Uterus (tissue), 4 donors: Measurements from ENCODE around the gene LRP1. TPM values are rescaled to one million over a fixed set of nuclear protein-coding genes. Genes with fewer than 3 reads are reported as not detected.

Experiments used
- DNase-seq, 2 donors: peaks; one replicate each; pipeline ENCODE4 v3.0.0-alpha.2; 2019 to 2020
- H3K27ac ChIP-seq, 2 donors: fragments of 200-600 bp; sonication (generic); 1 replicate in 1 of 2; 2 replicates in 1 of 2; pipeline ENCODE4 v1.5.1; 2016 to 2018
- H3K27me3 ChIP-seq, 2 donors: fragments of 200-600 bp; sonication (generic); one replicate each; pipeline ENCODE4 v1.5.1; 2018 to 2019; ENCODE audit warnings: control low read depth in 1 of 2
- H3K36me3 ChIP-seq, 2 donors: fragments of 200-600 bp; sonication (generic); one replicate each; pipeline ENCODE4 v1.5.1; 2019; ENCODE audit warnings: control low read depth in 1 of 2
- H3K4me1 ChIP-seq, 2 donors: fragments of 200-600 bp; sonication (generic); one replicate each; pipeline ENCODE4 v1.5.1; 2018 to 2019; ENCODE audit warnings: control low read depth in 1 of 2
- H3K4me3 ChIP-seq, 2 donors: fragments of 200-600 bp; sonication (generic); 1 replicate in 1 of 2; 2 replicates in 1 of 2; pipeline ENCODE4 v1.5.1; 2018 to 2019; ENCODE audit warnings: mild to moderate bottlenecking in 1 of 2
- H3K9me3 ChIP-seq, 2 donors: fragments of 200-600 bp; sonication (generic); one replicate each; pipeline ENCODE4 v1.5.1; 2019; ENCODE audit warnings: control low read depth in 1 of 2
- CTCF ChIP-seq, 4 experiments: fragments of 200-600 bp in 2 of 4; fragments of 450-650 bp in 2 of 4; sonication (generic) in 2 of 4; IDR thresholded peaks; one replicate each; pipeline ENCODE4 v1.5.1; 2016 to 2019; ENCODE audit warnings: antibody characterized with exemption in 4 of 4, mild to moderate bottlenecking in 2 of 4, moderate library complexity in 1 of 4
- POLR2A ChIP-seq, 2 donors: fragments of 450-650 bp; IDR thresholded peaks; one replicate each; pipeline ENCODE4 v1.6.1; 2016; ENCODE audit warnings: antibody characterized with exemption in 2 of 2, mild to moderate bottlenecking in 1 of 2, moderate library complexity in 1 of 2
- intact Hi-C: fragments of 100-400 bp; cut with DNase I; formaldehyde crosslinking; loops from one replicate; pipeline ENCODE4 v1.15.1; 2023; ENCODE audit warnings: low total_unique reads
- total RNA-seq, 4 donors: library from RNA; depleted of rRNA in 3 of 4; stranded (reverse); fragments of >200 nt in 3 of 4; gene quantifications; one replicate each; pipeline versions ENCODE4 v1.1.0 to v1.2.4, GENCODE V29; 2014 to 2023
- donor health status: DM: yes; HTN: yes; CAD: no.

LRP1 gene
- total RNA-seq, 4 donors from 2014 or later = 164 to 507 (median 318) TPM

- no peaks in the 10 kb centered on the region for H3K27me3 ChIP-seq
- no peaks in the 10 kb centered on the region for H3K9me3 ChIP-seq
- no peak overlapping the region for H3K4me3 ChIP-seq
- no peaks in the 10 kb centered on the region for H3K4me1 ChIP-seq
- no peak overlapping the region for H3K27ac ChIP-seq
- peak; percentile 78 to 79 for DNase-seq
- no peaks in the 10 kb centered on the region for H3K36me3 ChIP-seq
- TF ChIP-seq CTCF (IDR thresholded peaks at IDR 0.05) (peak; percentile 79 to 94 (median 92)), POLR2A (IDR thresholded peaks at IDR 0.05) (peak in 1 of 2 donors; percentile 16)
- intact Hi-C loops = loop anchor here (5.0 kb wide), 1 partner anchor 116 kb away; no protein-coding TSS in a partner anchor
These were observed 54.8 kb downstream of the LRP1 start for GRCh38 chr12:57182918-57183575.

- no peak overlapping the region for H3K4me3 ChIP-seq
- H3K4me1 ChIP-seq = no peaks in the 10 kb centered on the region
- no peak overlapping the region for H3K27ac ChIP-seq
- no peaks in the 10 kb centered on the region for H3K9me3 ChIP-seq
- H3K27me3 ChIP-seq = no peaks in the 10 kb centered on the region
- no peak for DNase-seq
- TF ChIP-seq CTCF (IDR thresholded peaks at IDR 0.05) (no peak), POLR2A (IDR thresholded peaks at IDR 0.05) (no peak)
- intact Hi-C loops = loop anchor here (5.0 kb wide), 1 partner anchor 117 kb away; no protein-coding TSS in a partner anchor
- no peaks in the 10 kb centered on the region for H3K36me3 ChIP-seq
These were observed 55.8 kb downstream of the LRP1 start for GRCh38 chr12:57183939-57184725.

- no peak for TF ChIP-seq POLR2A (IDR thresholded peaks at IDR 0.05)
- no peak for TF ChIP-seq CTCF (IDR thresholded peaks at IDR 0.05)
- intact Hi-C loops = no loop called here
- Histone ChIP-seq H3K36me3 (no peaks in the 10 kb centered on the region), H3K27ac (no peak overlapping the region), H3K27me3 (no peaks in the 10 kb centered on the region), H3K4me3 (no peak overlapping the region), H3K4me1 (no peaks in the 10 kb centered on the region), H3K9me3 (no peaks in the 10 kb centered on the region)
- DNase-seq = no peak
These were observed 57.1 kb downstream of the LRP1 start for GRCh38 chr12:57185403-57185802.

- no peaks in the 10 kb centered on the region for H3K9me3 ChIP-seq
- H3K4me3 ChIP-seq = no peak overlapping the region
- H3K36me3 ChIP-seq = no peaks in the 10 kb centered on the region
- DNase-seq = no peak
- no peaks in the 10 kb centered on the region for H3K4me1 ChIP-seq
- H3K27ac ChIP-seq = no peak overlapping the region
- intact Hi-C loops = no loop called here
- TF ChIP-seq POLR2A (IDR thresholded peaks at IDR 0.05) (no peak), CTCF (IDR thresholded peaks at IDR 0.05) (no peak)
- H3K27me3 ChIP-seq = no peaks in the 10 kb centered on the region
These were observed 57.7 kb downstream of the LRP1 start for GRCh38 chr12:57185906-57186508.
